Lower leg skin (tissue), 3 donors: ENCODE data around the gene UTF1.

Source experiments
- POLR2A ChIP-seq, 2 donors: fragments of 450-650 bp; IDR thresholded peaks; one replicate each; pipeline ENCODE4 v1.6.1; 2016 to 2017; ENCODE audit warnings: antibody characterized with exemption in 2 of 2, mild to moderate bottlenecking in 1 of 2, moderate library complexity in 1 of 2
- TF ChIP-seq, protein P1 (sequence below), 3 donors: fragments of 450-650 bp; IDR thresholded peaks; one replicate each; pipeline ENCODE4 v1.5.1; 2016; ENCODE audit warnings: antibody characterized with exemption in 3 of 3, mild to moderate bottlenecking in 3 of 3, moderate library complexity in 2 of 3

DNA sequence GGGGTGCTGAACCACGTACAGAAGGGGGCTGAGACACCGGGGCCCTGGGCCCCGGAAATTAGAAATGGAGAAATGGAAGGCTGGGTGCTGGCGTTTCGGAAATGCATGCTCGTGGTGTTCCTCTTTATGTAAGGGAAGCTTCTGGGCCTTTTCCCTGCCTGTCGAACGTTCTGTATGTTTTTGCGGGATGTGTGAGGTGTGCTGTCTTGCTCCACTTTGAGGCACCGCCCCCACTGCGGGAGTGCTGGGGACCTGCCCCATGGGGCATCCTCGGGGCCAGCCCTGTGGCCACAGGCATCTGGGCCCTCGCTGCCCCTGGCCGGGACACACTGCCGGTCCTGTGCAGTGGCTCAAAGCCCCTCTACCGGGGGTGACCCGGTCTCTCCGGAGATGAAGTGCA lies 5.9 kb downstream of the UTF1 start:
- TF ChIP-seq, protein P1, sequence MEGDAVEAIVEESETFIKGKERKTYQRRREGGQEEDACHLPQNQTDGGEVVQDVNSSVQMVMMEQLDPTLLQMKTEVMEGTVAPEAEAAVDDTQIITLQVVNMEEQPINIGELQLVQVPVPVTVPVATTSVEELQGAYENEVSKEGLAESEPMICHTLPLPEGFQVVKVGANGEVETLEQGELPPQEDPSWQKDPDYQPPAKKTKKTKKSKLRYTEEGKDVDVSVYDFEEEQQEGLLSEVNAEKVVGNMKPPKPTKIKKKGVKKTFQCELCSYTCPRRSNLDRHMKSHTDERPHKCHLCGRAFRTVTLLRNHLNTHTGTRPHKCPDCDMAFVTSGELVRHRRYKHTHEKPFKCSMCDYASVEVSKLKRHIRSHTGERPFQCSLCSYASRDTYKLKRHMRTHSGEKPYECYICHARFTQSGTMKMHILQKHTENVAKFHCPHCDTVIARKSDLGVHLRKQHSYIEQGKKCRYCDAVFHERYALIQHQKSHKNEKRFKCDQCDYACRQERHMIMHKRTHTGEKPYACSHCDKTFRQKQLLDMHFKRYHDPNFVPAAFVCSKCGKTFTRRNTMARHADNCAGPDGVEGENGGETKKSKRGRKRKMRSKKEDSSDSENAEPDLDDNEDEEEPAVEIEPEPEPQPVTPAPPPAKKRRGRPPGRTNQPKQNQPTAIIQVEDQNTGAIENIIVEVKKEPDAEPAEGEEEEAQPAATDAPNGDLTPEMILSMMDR (IDR thresholded peaks at IDR 0.05): no peak
- TF ChIP-seq POLR2A (IDR thresholded peaks at IDR 0.05): no peak
